Measurements from ENCODE around the gene AGAP9. TPM values are rescaled to one million over a fixed set of nuclear protein-coding genes. Genes with fewer than 3 reads are reported as not detected.
"Not testable (repeated sequence)": the region's sequence is repeated elsewhere in the genome, so short reads cannot be mapped to it uniquely, and the experiment has no call there.

AGAP9 gene
- total and polyA plus RNA-seq, 2 of the 8 experiments (the other 6 are each of a cell fraction or from before 2014, with no cell fraction given) = 7.2 to 9.3 TPM

GRCh38 chr10:47468731-47469528 lies 54.5 kb downstream of the AGAP9 start:
- H3K79me1 ChIP-seq (ENCODE audit: low read depth, low read length); H4K20me1 ChIP-seq (replicated peaks in 1 of 2; ENCODE audit: control insufficient read depth in 1 of 2, insufficient read depth in 2 of 2, low read length in 2 of 2); H3K23me2 ChIP-seq (ENCODE audit: low read depth, low read length); H3K4me1 ChIP-seq (replicated peaks in 1 of 4; ENCODE audit: control insufficient read depth in 3 of 4, insufficient read depth in 4 of 4, low read length in 3 of 4); H3K27me3 ChIP-seq (replicated peaks in 1 of 4; ENCODE audit: control insufficient read depth in 3 of 4, extremely low read depth in 1 of 4, insufficient read depth in 3 of 4, low read length in 3 of 4); H2BK15ac ChIP-seq (ENCODE audit: low read length); H3K9ac ChIP-seq (replicated peaks in 1 of 4; ENCODE audit: extremely low read depth in 1 of 4, low read depth in 3 of 4, low read length in 3 of 4); H3K27ac ChIP-seq (ENCODE audit: low read depth, low read length); FAIRE-seq; DNase-seq (ENCODE audit: low read depth in 1 of 2, low spot score in 2 of 2); CTCF ChIA-PET (ENCODE audit: partially characterized antibody); H2BK20ac ChIP-seq (ENCODE audit: low read length); H3K4ac ChIP-seq (replicated peaks; ENCODE audit: insufficient read length, low read depth, low read length); POLR2A ChIA-PET (ENCODE audit: partially characterized antibody); H4K8ac ChIP-seq (ENCODE audit: extremely low read depth, insufficient read depth, low read length); H3K4me2 ChIP-seq (ENCODE audit: insufficient read depth in 1 of 2, low read depth in 2 of 2, low read length in 2 of 2); H3K18ac ChIP-seq (ENCODE audit: extremely low read depth, low read length); H2AK5ac ChIP-seq (ENCODE audit: low read depth, low read length); H4K5ac ChIP-seq (ENCODE audit: insufficient read length, low read depth, low read length); H2BK5ac ChIP-seq (ENCODE audit: low read depth, low read length); H2AFZ ChIP-seq (ENCODE audit: low read length); H2BK12ac ChIP-seq (ENCODE audit: low read depth, low read length); H3K79me2 ChIP-seq (ENCODE audit: control insufficient read depth in 1 of 2, insufficient read depth in 2 of 2, low read length in 2 of 2); H3K56ac ChIP-seq (replicated peaks; ENCODE audit: insufficient read length, low read depth, low read length); H3K14ac ChIP-seq (ENCODE audit: insufficient read length); H2BK120ac ChIP-seq (replicated peaks; ENCODE audit: low read depth, low read length); H3K36me3 ChIP-seq (ENCODE audit: control insufficient read depth in 2 of 4, insufficient read depth in 4 of 4, low read length in 3 of 4); H3K9me3 ChIP-seq (ENCODE audit: insufficient read depth in 2 of 2, low read depth in 1 of 2, low read length in 1 of 2); H3K4me3 ChIP-seq (ENCODE audit: extremely low read depth in 1 of 4, insufficient read depth in 2 of 4, low read depth in 3 of 4, low read length in 4 of 4); H4K91ac ChIP-seq (replicated peaks; ENCODE audit: insufficient read length, low read length); H3K23ac ChIP-seq (ENCODE audit: insufficient read length): not testable (repeated sequence)
- 83% methylated on average over 8 of the region's 20 CpGs; no CpG with 5 or more reads in 1 of the 2 experiments for WGBS, 2 experiments (ENCODE audit: extremely low coverage in 1 of 2, insufficient coverage in 1 of 2, insufficient read length in 1 of 2, insufficient replicate concordance in 2 of 2, low coverage in 1 of 2, low lambda C conversion rate in 2 of 2, missing lambda C conversion rate in 1 of 2)

DNA sequence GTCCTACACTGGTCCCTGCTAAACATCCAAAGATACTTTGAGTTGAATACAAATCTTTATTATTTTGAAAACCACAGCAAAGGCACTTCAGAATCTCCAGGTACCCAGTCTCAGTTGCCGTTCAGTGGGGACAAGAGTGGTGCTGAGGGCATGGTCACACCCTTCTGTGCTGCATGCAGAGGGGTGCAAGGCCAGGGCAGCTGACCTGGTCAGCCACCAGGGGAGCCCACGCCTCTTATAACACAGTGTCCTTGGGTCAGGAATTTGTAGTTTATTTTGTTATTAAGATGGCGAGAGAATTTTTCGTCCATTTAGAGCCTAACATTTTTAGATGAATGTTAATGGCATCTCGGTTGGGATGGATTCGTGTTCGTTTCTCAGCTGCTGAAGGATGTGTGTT lies 55.5 kb downstream of the AGAP9 start:
- H4K91ac ChIP-seq (replicated peaks; ENCODE audit: insufficient read length, low read length); FAIRE-seq; H3K23me2 ChIP-seq (ENCODE audit: low read depth, low read length); H2BK20ac ChIP-seq (ENCODE audit: low read length); H2BK120ac ChIP-seq (replicated peaks; ENCODE audit: low read depth, low read length); H2BK15ac ChIP-seq (ENCODE audit: low read length); DNase-seq (ENCODE audit: low read depth in 1 of 2, low spot score in 2 of 2); CTCF ChIA-PET (ENCODE audit: partially characterized antibody); H2BK5ac ChIP-seq (ENCODE audit: low read depth, low read length); H3K23ac ChIP-seq (ENCODE audit: insufficient read length); H4K20me1 ChIP-seq (replicated peaks in 1 of 2; ENCODE audit: control insufficient read depth in 1 of 2, insufficient read depth in 2 of 2, low read length in 2 of 2); H3K4me1 ChIP-seq (replicated peaks in 1 of 4; ENCODE audit: control insufficient read depth in 3 of 4, insufficient read depth in 4 of 4, low read length in 3 of 4); H4K8ac ChIP-seq (ENCODE audit: extremely low read depth, insufficient read depth, low read length); H2AFZ ChIP-seq (ENCODE audit: low read length); H2BK12ac ChIP-seq (ENCODE audit: low read depth, low read length); H3K4me3 ChIP-seq (ENCODE audit: extremely low read depth in 1 of 4, insufficient read depth in 2 of 4, low read depth in 3 of 4, low read length in 4 of 4); H2AK5ac ChIP-seq (ENCODE audit: low read depth, low read length); H3K79me1 ChIP-seq (ENCODE audit: low read depth, low read length); H3K14ac ChIP-seq (ENCODE audit: insufficient read length); H3K18ac ChIP-seq (ENCODE audit: extremely low read depth, low read length); POLR2A ChIA-PET (ENCODE audit: partially characterized antibody); H3K27me3 ChIP-seq (replicated peaks in 1 of 4; ENCODE audit: control insufficient read depth in 3 of 4, extremely low read depth in 1 of 4, insufficient read depth in 3 of 4, low read length in 3 of 4); H3K9ac ChIP-seq (replicated peaks in 1 of 4; ENCODE audit: extremely low read depth in 1 of 4, low read depth in 3 of 4, low read length in 3 of 4); H3K4me2 ChIP-seq (ENCODE audit: insufficient read depth in 1 of 2, low read depth in 2 of 2, low read length in 2 of 2); H3K27ac ChIP-seq (ENCODE audit: low read depth, low read length); H3K9me3 ChIP-seq (ENCODE audit: insufficient read depth in 2 of 2, low read depth in 1 of 2, low read length in 1 of 2); H3K4ac ChIP-seq (replicated peaks; ENCODE audit: insufficient read length, low read depth, low read length); H3K79me2 ChIP-seq (ENCODE audit: control insufficient read depth in 1 of 2, insufficient read depth in 2 of 2, low read length in 2 of 2); H4K5ac ChIP-seq (ENCODE audit: insufficient read length, low read depth, low read length); H3K56ac ChIP-seq (replicated peaks; ENCODE audit: insufficient read length, low read depth, low read length); H3K36me3 ChIP-seq (ENCODE audit: control insufficient read depth in 2 of 4, insufficient read depth in 4 of 4, low read length in 3 of 4): not testable (repeated sequence)
- 92% methylated on average over 3 of the region's 7 CpGs; no CpG with 5 or more reads in 1 of the 2 experiments for whole genome bisulfite sequencing, 2 experiments (ENCODE audit: extremely low coverage in 1 of 2, insufficient coverage in 1 of 2, insufficient read length in 1 of 2, insufficient replicate concordance in 2 of 2, low coverage in 1 of 2, low lambda C conversion rate in 2 of 2, missing lambda C conversion rate in 1 of 2)
